Retinal pigment epithelial cell (primary cell): ENCODE results near the gene REXO2.

Source experiments
- DNase-seq: peaks from one replicate; pipeline ENCODE4 v3.0.0-alpha.2; 2010; ENCODE audit warnings: low read depth
- H3K4me3 ChIP-seq: 2 replicates; pipeline ENCODE4 v1.5.1; 2011; ENCODE audit warnings: mild to moderate bottlenecking, low read length, control low read depth, moderate library complexity
- CTCF ChIP-seq: conservative IDR thresholded peaks from 2 replicates; pipeline ENCODE4 v1.5.1; 2011; ENCODE audit warnings: low read depth, low read length, control low read depth, inconsistent platforms

REXO2 gene

GRCh38 chr11:114452399-114452798 is 13.1 kb downstream of the REXO2 start:
- no peak for DNase-seq
- H3K4me3 ChIP-seq = no peak overlapping the region
- no peak for TF ChIP-seq CTCF

- H3K4me3 ChIP-seq = no peak overlapping the region
- DNase-seq = no peak
- TF ChIP-seq CTCF = no peak
Observed at GRCh38 chr11:114463999-114464398, 24.7 kb downstream of the REXO2 start.

- no peak for TF ChIP-seq CTCF
- peak; percentile 2 for DNase-seq
- no peak overlapping the region for H3K4me3 ChIP-seq
Observed at GRCh38 chr11:114466742-114467141, 27.5 kb downstream of the REXO2 start.

- TF ChIP-seq CTCF = no peak
- DNase-seq = no peak
- no peak overlapping the region for H3K4me3 ChIP-seq
Observed at GRCh38 chr11:114472661-114473060, 33.4 kb downstream of the REXO2 start.

- TF ChIP-seq CTCF = no peak
- DNase-seq = no peak
- H3K4me3 ChIP-seq = no peak overlapping the region
Observed at GRCh38 chr11:114478001-114478410, 38.7 kb downstream of the REXO2 start.

GRCh38 chr11:114478768-114479167 is 39.5 kb downstream of the REXO2 start:
- no peak for TF ChIP-seq CTCF
- no peak overlapping the region for H3K4me3 ChIP-seq
- DNase-seq = no peak

GRCh38 chr11:114479331-114479730 is 40.1 kb downstream of the REXO2 start:
- H3K4me3 ChIP-seq = no peak overlapping the region
- no peak for TF ChIP-seq CTCF
- no peak for DNase-seq
